ENCODE data around the gene FAM221B.

DNA sequence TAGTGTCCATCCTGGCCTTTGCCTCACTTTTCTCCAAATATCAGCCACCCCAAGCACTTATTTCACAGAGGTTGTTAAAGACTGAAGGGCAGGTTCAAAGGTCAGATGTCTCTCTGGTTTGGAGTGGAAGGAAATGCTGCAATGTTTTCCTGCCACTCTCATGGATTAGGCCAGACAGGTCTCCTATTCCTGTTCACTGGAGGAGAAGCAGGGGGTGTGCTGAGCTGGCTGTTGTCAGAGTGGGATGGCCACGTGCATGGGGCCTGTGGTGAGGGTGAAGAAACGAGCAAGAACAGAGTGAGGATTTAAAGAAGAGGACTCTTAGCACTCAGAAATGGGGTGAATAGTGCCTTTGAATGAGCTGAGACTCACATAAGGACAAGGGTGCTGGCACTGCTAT lies 7.2 kb upstream of the FAM221B start:
- TF ChIP-seq POLR2AphosphoS5 (IDR thresholded peaks at IDR 0.05; ENCODE audit: low read depth, low read length) (no peak), POLR2A (IDR thresholded peaks at IDR 0.05; ENCODE audit: low read depth, low read length) (no peak), TAF1 (IDR thresholded peaks at IDR 0.05; ENCODE audit: borderline replicate concordance, low read depth, low read length) (no peak)

Measured in GM12892 (cell line).